Activated CD8-positive, alpha-beta memory T cell treated with anti-CD3 and anti-CD28 coated beads for 4 hours (primary cell): ENCODE data around the gene LORICRIN.

Experiments used
- DNase-seq, 2 donors: peaks; one replicate each; pipeline ENCODE4 v3.0.0-alpha.2; 2020; ENCODE audit warnings: low read depth in 2 of 2

LORICRIN gene

DNA sequence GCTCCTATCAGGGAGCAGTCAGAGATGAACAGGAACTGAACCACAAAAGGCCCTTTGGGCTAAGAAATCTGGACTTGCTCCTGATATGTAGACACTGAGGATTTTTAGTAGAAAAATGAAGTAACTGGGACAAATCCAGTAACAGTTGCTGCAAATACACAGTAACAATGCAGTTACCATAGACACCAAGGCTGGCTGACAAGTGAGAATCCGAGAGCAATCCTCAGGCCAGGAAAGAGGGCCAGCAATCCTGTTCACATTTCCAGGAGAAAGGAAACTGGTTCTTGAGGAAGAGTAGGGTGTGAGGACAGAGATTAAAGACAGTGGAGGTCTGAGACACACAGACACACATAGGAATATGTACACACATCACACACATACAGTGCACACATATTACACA, 9.3 kb upstream of the LORICRIN start:
- no peak for DNase-seq

DNA sequence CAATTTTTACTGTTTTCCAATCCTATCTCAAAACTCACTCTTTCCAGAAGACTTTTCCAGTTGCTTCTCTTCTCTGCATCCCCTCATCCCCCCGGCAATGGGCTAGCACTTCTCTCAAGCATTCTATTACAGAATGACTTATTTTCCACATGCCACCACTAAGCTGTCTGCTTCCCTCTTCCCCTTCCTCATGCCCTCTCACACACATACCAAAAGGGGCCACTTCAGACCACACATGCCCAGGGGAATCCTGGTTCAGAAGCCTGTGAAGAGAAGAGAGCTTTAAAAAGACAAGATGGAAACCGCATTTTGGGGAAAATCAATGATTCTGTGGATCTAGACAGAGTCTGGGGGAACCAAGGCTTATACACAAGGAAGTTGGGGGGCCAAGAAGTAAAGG, 8.4 kb upstream of the LORICRIN start:
- DNase-seq = no peak

DNA sequence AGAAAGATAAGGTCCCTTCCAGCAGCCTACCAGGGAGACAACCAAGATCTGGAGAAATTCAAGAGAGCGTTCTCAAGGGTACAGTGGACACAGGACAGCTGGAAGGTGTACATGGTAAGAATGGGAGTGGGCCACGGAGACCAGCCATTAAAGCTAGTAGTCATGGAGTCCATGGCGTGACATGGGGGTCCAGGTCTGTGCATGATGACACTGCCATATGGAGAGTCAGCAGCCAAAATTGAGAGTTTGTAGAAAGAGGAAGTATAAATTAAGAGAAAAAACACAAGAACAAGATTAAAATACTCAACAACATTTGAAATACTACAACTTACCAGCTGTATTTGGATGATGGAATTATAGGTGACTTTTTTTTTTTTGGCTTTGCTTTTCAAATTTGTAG, 7.9 kb upstream of the LORICRIN start:
- DNase-seq = no peak

DNA sequence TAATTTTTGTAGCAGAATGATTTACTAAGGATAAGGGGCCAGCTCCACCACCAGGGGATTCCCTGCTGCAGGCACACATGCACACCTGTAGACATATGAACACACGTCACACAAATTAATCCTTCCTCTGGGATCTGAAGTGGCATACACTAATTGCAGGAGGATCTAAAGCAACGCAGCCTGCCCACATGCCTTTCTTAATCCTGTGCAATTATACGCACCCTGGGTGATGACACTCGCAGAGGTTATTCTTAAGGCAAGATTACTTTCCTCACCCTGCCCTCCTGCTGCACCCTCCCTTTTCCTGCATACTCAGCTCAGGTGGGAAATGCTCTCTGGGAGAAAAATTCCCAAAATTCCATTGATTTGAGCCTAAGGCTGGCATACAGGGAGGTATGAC, 7.5 kb upstream of the LORICRIN start:
- DNase-seq = no peak

DNA sequence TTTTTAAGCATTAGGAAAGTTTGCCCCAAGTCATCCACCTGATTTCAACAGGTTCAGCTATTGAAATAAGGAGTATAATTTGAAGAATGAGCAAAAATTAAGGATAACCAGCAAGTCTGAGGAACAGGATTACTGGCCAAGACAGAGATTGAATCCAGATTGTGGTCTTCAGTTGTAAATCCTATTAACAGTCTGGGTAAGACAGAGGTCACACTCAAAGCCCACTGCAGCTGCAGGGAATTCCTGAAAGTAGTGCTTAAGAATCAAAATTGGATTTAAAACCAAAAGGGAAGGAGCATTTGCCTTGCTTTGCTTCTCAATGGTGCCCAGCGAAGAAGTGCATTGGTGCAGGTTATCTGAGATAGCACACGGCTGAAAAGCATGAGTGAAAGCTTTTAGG, 6.4 kb upstream of the LORICRIN start:
- no peak for DNase-seq

DNA sequence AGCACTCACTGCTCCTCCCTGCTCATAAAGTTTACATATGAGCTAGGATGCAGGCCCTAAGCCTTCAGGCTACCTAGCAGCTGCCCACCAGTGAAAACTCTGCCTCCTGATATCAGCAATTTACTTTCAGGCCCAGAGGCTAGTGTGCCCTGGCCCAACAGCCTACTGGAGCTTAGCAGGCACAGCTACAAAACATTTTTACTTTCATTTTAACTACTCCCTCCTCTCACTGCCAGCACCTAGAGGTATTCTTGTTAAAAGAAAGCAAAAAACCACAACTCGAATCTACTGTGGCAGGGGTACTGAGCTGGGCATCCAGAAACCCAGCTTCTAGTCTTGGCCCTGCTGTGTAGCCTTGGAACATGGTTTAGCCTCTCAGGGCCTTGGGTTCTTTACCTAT, 5.8 kb upstream of the LORICRIN start:
- DNase-seq = no peak

DNA sequence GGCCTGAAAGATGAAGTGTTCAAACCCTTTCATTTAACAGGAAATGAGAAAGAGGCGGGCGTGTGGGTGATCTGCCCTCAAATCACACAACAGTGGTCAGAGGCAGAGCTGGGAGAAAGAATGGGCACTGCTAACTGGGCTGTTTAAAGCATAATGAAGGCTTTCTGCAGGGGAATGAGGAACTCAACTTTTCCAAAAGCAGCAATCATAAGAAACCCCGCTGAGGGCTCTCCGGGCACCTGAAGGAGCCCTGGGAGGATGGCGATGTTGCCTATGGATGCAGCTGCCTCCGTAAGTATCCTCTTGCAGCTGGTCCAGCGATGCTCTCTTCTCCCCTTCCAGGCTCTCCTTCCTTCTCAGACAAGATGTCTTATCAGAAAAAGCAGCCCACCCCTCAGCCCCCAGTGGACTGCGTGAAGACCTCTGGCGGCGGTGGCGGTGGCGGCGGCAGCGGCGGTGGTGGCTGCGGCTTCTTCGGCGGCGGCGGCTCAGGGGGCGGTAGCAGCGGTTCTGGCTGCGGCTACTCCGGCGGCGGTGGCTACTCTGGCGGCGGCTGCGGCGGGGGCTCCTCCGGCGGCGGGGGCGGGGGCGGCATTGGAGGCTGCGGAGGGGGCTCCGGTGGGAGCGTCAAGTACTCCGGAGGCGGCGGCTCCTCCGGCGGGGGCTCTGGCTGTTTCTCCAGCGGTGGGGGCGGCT, 1.2 kb downstream of the LORICRIN start:
- DNase-seq = no peak

DNA sequence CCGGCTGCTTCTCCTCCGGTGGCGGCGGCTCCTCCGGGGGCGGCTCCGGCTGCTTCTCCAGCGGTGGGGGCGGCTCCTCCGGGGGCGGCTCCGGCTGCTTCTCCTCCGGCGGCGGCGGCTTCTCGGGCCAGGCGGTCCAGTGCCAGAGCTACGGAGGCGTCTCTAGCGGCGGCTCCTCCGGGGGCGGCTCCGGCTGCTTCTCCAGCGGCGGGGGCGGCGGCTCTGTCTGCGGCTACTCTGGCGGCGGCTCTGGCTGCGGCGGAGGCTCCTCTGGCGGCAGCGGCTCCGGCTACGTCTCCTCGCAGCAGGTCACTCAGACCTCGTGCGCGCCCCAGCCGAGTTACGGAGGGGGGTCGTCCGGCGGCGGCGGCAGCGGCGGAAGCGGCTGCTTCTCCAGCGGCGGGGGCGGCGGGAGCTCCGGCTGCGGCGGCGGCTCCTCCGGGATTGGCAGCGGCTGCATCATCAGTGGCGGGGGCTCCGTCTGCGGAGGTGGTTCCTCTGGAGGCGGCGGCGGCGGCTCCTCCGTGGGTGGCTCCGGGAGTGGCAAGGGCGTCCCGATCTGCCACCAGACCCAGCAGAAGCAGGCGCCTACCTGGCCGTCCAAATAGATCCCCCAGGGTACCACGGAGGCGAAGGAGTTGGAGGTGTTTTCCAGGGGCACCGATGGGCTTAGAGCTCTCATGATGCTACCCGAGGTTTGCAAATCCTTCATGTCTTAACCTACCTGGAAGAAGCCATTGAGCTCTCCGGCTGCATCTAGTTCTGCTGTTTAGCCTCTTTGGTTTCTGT, 2.0 kb downstream of the LORICRIN start:
- DNase-seq = no peak

DNA sequence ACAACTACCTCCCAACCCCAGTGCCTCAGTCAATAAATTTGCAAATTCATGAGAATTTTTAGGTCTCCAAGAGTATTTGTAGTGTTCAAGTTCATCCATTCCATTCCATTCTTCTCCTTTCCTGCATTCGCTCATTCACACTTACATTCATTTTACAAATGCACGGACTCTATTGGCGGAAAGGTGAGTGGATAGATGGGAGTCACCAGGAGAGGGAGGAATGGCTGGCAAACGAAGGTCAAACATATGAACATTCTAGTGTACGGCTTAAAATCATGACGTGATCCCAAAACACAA, 2.5 kb downstream of the LORICRIN start:
- no peak for DNase-seq

DNA sequence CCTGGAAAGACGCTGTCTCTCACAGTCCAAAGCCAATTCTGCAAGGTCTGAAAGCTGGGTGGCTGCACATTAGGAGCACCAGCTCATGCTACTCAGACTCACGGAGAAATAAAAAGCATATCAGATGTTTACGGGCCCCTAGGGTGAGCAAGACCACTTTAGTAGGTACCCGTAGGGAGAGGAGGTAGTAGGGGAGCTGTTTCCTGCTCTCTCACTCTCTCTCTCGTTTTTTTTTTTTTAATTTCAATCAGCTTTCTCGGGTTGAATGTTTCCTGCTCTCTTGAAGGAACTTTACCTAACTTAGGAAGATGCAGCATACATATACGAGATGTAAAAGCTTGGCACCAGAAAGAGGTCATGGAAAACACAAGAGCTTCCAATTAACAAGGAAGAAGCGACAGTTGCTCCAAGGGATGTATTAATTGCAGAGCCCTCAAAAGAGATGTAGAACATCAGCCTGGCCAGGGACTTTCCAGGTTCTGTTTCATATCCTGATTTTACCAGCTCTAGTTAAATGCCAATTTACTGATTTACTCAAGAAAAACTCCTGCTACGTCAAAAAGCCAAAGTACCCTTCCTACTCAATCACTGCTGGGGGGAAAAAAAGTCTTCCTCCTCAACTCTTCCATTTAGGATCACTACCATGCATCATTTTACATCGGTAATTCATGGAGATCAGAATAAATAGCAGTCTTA, 3.1 kb downstream of the LORICRIN start:
- DNase-seq = no peak

DNA sequence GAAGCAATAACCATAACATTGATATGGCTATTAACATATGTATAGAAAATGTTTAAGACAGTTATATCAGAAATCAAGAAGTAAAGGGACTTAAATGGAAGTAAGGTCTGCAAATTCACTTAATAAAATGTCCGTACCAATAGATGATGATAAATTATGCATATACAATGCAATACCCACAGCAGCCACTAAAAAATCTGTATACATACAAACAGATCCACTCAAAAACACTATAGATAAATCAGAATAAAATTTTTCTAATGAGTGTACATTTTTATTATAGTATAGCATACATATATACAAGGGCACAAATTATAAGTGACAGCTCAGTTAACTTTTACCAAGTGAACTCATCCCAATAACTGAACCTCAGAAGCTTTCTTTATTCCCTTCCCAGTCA, 6.0 kb downstream of the LORICRIN start:
- DNase-seq = no peak

DNA sequence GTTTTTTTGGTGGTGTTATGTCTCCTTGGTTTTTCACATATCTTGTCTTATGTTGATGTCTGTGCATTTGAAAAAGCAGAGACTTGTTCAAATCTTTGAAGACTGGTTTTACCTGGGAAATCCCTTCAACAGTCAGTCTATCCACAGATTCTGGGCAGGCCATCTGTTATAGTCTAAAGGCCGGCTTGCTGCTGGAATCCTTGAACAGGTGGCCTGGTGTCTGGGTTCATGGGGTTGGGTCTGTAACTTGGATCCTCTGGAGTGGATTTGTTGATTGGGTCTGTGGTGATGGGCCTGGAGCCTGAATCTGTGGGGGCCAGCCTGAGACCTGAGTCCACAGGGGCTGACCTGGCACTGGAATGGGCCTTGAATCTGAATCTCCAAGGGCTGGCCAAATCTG, 12.2 kb downstream of the LORICRIN start:
- DNase-seq = no peak

DNA sequence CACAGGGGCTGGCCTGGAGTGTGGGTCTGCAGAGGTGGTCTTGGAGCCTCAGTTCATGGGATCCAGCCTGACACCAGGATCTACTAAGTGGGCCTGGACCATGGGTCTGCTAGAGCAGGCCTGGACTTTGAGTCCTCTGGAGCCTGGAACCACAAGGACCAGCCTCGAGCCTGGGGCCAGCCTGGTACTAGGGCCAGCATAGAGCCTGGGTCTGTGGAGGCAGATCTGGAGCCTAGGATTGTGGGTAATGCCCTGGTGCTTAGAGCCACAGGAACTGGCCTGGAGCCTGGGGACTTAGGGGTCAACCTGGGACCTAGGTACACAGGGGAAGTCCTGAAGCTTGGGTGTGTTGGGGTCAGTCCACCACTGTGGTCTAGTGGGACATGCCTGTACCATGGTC, 12.7 kb downstream of the LORICRIN start:
- DNase-seq = no peak

DNA sequence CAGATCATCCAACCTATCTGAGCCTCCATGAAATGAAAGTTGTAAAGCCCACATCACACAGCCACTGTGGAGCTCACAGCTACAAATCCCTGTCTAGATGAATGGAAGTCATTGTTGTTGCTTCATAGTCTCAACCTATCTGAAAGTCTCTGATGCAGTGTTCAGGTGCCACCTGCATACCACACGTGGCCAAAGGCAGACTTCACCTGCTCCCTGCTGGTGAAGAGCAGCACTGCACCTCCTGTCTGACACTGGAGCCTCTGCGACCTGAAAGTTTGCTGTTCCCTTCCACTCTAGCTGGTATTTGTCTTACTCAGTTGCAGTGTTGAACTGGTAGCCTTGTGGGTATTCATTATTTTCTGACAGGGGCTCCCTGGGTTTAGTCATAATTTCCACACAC, 18.4 kb downstream of the LORICRIN start:
- DNase-seq = no peak

DNA sequence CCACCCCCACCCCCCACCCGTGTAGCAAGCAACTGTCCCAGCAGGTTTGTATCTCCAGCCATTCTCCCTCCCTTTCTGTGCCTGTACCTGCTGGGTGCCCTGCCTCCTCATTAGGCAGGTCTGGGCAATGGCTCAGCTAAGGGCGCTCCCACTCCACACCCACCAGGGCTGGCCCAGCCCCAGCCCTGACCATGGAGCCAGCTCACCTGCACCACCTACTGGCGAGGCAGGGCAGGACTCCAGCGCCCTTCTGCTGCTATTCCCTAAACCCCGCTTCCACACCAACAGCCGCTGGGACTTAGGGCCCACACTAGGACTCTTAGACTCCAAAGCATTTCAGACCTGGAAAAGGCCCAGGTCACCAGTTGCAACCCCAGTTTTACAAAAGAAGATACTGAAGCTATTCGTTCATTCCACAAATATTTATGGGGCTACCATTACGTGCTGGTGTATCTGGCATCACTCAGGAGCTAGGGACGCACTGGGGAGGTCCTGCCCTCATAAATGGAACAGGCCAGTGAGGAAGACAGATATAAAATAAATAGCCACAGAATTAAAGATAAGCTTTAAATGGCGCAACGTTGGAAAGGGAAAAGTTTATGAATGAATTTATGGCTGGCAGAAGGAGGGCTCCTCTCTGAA, 29.3 kb downstream of the LORICRIN start:
- no peak for DNase-seq

DNA sequence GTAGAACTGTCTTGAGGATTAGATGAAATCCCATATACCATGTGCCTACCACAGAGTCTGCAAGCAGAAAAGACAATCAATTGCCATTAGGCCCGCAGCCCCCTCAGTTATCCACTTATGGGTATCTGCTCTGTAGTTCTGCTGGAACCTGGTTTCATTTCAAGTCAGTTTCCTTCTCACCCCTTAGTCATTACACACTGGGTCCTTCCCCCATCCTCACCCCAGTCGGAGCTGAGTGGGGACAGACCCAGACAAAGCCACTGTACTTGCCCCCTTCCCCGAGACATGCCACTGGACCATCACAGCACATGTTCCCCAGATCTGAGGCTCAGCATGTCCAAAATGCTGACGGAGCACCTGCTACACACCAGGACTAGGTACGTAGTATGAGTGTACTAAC, 32.0 kb downstream of the LORICRIN start:
- no peak for DNase-seq

DNA sequence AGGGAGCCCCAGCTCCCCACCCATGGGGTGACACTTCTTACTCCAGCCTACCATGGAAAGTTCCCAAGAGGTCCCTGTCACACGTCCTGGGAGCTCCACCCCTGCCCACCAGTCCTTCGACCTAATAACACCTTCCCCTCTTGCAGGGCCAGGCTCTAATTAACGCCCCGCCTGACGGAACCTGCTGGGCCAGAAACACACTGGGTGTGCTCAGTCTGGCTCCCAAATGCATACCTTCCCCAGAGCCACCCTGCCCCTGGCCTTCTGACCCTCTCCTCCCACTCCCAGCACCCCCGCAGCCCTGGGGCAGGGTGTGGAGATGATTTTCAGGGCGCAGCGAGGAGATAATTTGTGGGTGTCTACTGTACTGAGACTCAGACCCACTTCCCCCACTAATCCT, 32.7 kb downstream of the LORICRIN start:
- DNase-seq = no peak

DNA sequence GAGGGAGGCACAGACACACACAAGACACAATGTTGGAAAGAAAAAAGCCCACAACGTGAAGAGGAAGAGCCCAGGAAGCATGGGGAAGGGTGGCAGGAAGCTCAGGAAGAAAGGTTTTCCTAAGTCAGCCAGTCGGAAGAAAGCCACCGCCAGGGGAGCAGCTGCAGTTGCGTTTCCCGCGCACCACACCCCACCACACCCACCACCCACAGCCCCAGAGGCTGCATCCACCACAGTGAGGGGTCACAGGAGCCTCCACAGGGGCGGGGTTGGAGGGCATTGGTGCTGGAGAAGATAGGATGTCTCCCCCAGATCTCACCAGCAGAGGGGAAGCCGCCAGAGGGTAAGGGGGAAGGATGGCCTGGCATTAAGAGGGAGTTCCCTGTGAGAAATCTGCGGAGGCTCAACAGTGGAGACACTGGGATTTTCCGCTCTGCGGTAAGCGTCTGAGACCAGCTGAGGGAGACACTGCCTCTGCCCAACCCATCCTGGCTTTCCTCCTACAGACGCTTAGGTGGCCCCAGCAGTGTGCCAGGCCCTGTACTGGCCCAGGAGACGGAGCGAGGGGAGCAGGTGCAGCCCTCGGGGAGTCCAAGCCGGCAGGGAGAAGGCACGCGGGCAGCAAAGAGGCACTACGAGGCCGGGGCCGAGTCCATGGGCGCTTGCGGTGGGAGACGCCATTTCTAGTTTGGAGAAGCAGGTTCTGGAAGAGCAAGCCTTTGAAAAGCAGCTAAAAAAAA, 33.4 kb downstream of the LORICRIN start:
- no peak for DNase-seq

DNA sequence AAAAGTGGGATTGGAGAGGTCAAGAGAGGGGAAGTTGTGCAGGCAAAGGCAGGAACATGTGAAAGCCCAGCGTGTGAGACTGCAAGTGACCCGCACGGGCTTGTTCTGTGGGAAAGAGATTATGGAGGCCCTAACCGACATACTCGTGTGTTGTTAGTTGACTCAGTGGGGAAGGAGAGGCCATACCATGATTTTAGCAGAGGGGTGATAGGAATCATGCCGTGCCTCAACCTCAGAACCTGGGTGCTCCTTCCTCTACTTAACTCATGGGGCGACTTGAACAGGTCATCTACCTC, 33.9 kb downstream of the LORICRIN start:
- no peak for DNase-seq

DNA sequence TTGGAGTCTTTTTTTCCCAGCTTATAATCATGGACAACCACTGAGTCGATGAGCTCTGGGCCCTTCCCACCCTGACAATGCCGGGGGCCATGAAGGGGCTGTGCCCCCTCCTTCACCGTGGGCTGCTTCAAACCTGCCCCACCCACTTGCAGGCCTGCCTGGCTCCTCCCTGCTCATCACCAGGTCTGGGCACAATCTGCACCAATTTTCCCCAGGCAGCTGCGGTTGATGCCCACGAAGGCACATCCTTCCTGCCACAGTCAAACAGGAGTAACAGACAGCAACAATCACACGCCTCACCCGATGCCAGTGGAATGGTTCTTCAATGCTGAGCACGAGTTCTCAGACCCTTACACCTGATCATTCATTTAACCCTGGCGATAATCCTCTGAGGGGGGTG, 34.4 kb downstream of the LORICRIN start:
- DNase-seq = no peak

DNA sequence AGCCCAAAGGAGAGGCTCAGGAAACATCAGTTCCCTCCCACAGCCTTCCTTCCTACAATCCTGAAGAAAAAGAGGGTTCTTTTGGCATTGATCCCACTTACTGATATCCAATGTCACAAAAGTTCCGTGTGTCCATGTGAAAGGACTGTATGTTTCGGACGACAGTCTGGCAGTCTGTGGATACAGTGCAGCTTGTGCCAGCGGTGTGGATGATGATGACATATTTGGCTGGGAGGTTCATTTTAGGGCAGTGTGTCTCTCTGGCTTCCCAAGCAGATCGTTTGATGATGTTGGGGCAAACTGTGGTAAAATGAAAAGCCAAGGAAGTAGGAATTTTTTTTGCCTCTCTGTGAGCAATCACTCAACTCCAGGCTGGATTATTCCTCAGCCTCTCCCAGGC, 42.8 kb downstream of the LORICRIN start:
- no peak for DNase-seq

DNA sequence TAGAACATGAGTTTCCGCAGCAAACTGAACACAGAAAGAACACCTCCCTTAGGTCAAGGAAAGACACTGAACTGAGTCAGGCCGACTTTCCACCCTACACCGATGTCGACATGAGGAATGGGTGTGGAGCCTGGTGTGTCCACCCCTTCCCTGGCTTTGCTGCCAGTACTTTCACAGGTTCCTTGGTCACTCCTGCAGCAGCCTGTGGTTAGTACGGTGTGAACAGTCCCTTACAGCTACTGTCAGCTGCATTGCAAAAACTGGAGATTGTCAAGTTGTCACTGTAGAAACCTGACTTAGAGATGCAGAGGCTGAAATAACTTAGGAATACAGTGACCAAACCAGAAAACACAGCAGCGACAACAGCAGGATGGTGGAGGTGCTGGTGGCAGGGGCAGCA, 46.2 kb downstream of the LORICRIN start:
- no peak for DNase-seq
